22Rv1 (cell line): ENCODE measurements around the gene FAM78A.

ENCODE experiments used
- CTCF ChIP-seq: fragments of 450-650 bp; IDR thresholded peaks from 2 replicates; pipeline ENCODE4 v1.5.1; 2017; ENCODE audit warnings: mild to moderate bottlenecking
- ZFX ChIP-seq: fragments of 450-650 bp; IDR thresholded peaks from 2 replicates; pipeline ENCODE4 v1.6.1; 2017; ENCODE audit warnings: antibody characterized with exemption, borderline replicate concordance

DNA sequence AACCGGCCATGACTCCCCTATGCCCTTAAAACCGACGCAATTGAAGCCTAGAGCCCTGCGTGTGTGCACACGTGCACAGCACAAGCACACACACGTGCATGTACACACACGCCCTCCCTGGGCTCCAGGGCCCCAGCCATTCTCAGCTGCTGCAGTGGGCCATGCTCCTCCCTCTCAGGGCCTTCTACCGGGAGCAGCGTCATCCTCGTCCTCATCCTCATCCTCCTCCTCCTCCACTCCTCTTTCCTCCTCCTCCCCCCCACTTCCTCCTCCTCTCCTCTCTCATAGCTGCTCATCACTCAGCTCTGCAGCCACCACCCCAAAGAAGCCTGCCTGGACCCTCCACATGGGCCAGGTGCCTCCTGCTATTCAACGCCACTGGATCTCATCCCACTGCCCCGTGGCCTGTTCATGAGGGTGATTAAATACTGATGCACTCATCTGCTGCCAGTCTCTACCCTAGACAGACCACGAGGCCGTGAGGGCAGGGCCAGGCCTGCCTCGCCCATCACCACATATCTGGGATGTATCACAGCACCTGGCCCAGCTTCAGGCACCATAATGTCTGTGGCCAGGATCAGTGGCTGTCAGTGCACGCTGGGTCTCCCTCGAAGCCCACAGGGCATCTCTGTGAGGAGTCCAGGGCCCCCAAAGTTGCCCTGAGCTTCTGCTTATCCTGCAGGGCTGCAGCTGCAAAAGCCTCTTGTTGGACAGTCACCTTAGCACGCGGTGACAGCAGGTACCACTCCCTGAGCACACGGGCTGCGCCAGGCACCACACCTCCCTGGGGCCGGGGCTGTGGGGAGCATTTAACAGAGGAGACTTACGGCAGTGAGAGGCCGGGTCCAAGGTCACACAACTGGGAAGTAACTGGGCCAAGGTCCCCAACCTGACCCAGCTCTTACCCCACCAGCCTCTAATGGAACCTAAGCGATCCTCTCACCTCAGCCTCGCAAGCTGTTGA is 9.8 kb downstream of the FAM78A start:
- TF ChIP-seq CTCF (no peak), ZFX (no peak)
